ENCODE data around the gene C7orf33.
A peak's percentile ranks its signal among the peaks of the same experiment; 100 is the strongest.
"Not testable (repeated sequence)": the region's sequence is repeated elsewhere in the genome, so short reads cannot be mapped to it uniquely, and the experiment has no call there.

The C7orf33 gene

GRCh38 chr7:148547951-148548350, 42.6 kb upstream of the C7orf33 start:
- DNase-seq (ENCODE audit: low read depth) = peak; percentile 39
- H3K4me3 ChIP-seq (ENCODE audit: low read depth, low read length) = no peak overlapping the region
- no peak for TF ChIP-seq CTCF (IDR thresholded peaks at IDR 0.05; ENCODE audit: insufficient read depth, low read depth, low read length, missing control alignments)

- no peak overlapping the region for H3K4me3 ChIP-seq (ENCODE audit: low read depth, low read length)
- no peak for TF ChIP-seq CTCF (IDR thresholded peaks at IDR 0.05; ENCODE audit: insufficient read depth, low read depth, low read length, missing control alignments)
- no peak for DNase-seq (ENCODE audit: low read depth)
Observed at GRCh38 chr7:148553979-148554378, 36.6 kb upstream of the C7orf33 start.

GRCh38 chr7:148556892-148557291, 33.7 kb upstream of the C7orf33 start:
- H3K4me3 ChIP-seq (ENCODE audit: low read depth, low read length) = no peak overlapping the region
- TF ChIP-seq CTCF (IDR thresholded peaks at IDR 0.05; ENCODE audit: insufficient read depth, low read depth, low read length, missing control alignments) = no peak
- no peak for DNase-seq (ENCODE audit: low read depth)

GRCh38 chr7:148558914-148559313, 31.7 kb upstream of the C7orf33 start:
- H3K4me3 ChIP-seq (ENCODE audit: low read depth, low read length) = no peak overlapping the region
- no peak for TF ChIP-seq CTCF (IDR thresholded peaks at IDR 0.05; ENCODE audit: insufficient read depth, low read depth, low read length, missing control alignments)
- no peak for DNase-seq (ENCODE audit: low read depth)

- no peak for DNase-seq (ENCODE audit: low read depth)
- no peak for TF ChIP-seq CTCF (IDR thresholded peaks at IDR 0.05; ENCODE audit: insufficient read depth, low read depth, low read length, missing control alignments)
- no peak overlapping the region for H3K4me3 ChIP-seq (ENCODE audit: low read depth, low read length)
Observed at GRCh38 chr7:148561099-148561498, 29.5 kb upstream of the C7orf33 start.

- no peak for TF ChIP-seq CTCF (IDR thresholded peaks at IDR 0.05; ENCODE audit: insufficient read depth, low read depth, low read length, missing control alignments)
- H3K4me3 ChIP-seq (ENCODE audit: low read depth, low read length) = no peak overlapping the region
- DNase-seq (ENCODE audit: low read depth) = peak; percentile 18
Observed at GRCh38 chr7:148563583-148564274, 26.8 kb upstream of the C7orf33 start.

- DNase-seq (ENCODE audit: low read depth) = peak; percentile 53
- H3K4me3 ChIP-seq (ENCODE audit: low read depth, low read length) = not testable (repeated sequence)
Observed at GRCh38 chr7:148564275-148564951, 26.2 kb upstream of the C7orf33 start.

All from GM12865 (cell line).